ENCODE measurements around the gene INSIG1. TPM values are rescaled to one million over a fixed set of nuclear protein-coding genes. Genes with fewer than 3 reads are reported as not detected.
A peak's percentile ranks its signal among the peaks of the same experiment; 100 is the strongest.

The INSIG1 gene
- total RNA-seq, 1 donor from 2014 or later, result 197 TPM

DNA sequence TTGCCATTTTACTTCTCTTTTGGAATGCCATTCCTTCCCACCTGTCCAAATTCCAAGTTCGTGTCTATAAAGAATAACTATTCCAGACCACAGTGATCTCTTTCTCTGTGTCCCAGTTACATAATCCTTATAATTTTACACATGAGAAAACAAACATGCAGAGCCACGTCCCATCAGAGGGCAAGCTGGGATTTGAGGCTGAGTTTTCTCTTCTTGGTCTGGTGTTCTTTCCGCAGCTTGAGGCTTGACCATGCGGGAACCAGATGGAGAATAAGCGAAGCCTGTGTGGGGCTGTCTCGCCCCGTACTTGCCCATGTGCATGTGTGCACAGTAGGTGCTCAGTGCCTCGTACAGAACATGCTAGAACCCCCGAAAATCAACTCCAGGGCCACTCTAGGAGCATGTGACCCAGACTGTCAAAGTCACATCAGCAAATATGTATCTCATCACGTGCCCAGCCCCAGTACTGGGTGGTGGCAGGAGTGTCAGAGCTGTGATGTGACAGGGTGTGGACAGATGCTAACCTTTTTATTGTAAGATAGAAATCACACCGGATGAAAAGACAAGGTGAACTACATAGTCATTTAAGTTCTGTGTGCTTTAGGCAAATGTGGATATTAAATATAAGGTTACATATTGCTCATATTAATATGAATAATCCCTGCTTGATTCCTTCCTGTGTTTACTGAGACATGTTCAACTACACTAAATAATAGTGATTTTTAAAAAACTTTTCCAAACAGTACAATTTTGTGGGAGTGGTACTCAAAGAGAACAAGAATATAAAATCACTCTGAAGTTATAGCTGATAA is 3.2 kb downstream of the INSIG1 start:
- no peaks in the 10 kb centered on the region for H3K9me3 Mint-ChIP-seq
- H3K27ac Mint-ChIP-seq, result peak overlapping the region; percentile 20
- no peaks in the 10 kb centered on the region for H3K27me3 Mint-ChIP-seq (ENCODE audit: low read depth)
- H3K4me1 Mint-ChIP-seq (ENCODE audit: low read depth), result peaks cover 54% of the 10 kb centered on the region
- H3K4me3 Mint-ChIP-seq (ENCODE audit: low read depth), result peak overlapping the region; percentile 76
- H3K36me3 Mint-ChIP-seq (ENCODE audit: low read depth), result peaks cover 75% of the 10 kb centered on the region
- DNase-seq (ENCODE audit: low spot score), result no peak
- intact Hi-C loops (cut with micrococcal nuclease), result no loop called here

DNA sequence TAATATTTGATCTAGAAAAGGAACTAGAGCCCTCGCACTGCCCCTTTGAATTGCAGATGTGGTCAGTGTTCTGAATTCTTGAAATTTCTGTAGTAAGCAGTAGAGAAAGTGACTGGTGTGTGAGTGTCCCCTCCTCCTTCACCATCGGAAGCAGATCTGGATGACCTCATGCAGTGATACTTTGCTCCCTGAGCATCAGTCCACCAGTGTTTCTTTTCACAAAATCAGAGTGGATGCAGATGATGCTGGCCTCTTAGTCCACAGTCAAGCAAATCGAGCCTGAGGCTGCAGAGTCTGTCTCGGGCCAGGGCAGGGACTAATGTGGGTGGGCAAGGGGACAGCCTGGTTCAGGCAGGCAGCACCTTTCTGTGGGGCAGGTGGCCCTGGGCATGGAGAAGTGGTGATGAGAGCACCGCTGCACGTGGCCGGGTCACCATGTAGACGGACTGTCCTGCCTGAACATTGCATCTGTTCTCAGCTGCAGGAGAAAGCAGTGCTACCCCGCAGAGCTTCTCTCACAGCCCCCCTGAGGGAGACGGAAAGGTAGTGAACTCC is 5.4 kb downstream of the INSIG1 start:
- intact Hi-C loops (cut with micrococcal nuclease), result no loop called here
- peak overlapping the region; percentile 28 for H3K27ac Mint-ChIP-seq
- no peak for DNase-seq (ENCODE audit: low spot score)
- H3K4me3 Mint-ChIP-seq (ENCODE audit: low read depth), result no peak overlapping the region
- H3K4me1 Mint-ChIP-seq (ENCODE audit: low read depth), result peaks cover 51% of the 10 kb centered on the region
- peaks cover 90% of the 10 kb centered on the region for H3K36me3 Mint-ChIP-seq (ENCODE audit: low read depth)
- no peaks in the 10 kb centered on the region for H3K27me3 Mint-ChIP-seq (ENCODE audit: low read depth)
- no peaks in the 10 kb centered on the region for H3K9me3 Mint-ChIP-seq

DNA sequence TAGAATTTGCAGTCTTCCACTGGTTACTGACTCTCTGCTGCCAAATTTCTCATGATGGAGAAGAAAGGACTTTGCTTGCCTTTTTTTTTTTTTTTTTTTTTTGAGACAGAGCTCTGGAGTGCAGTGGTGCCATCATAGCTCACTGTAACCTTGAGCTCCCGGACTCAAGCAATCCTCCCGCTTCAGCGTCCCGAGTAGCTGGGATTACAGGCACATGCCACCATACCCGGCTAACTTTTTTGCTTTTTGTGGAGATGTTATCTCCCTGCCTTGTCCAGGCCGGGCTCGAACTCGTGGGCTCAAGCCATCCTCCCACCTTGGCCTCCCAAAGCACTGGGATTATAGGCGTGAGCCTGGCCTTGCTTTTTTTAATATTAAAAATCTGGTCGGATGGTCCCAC is 6.2 kb downstream of the INSIG1 start:
- peaks cover 93% of the 10 kb centered on the region for H3K36me3 Mint-ChIP-seq (ENCODE audit: low read depth)

DNA sequence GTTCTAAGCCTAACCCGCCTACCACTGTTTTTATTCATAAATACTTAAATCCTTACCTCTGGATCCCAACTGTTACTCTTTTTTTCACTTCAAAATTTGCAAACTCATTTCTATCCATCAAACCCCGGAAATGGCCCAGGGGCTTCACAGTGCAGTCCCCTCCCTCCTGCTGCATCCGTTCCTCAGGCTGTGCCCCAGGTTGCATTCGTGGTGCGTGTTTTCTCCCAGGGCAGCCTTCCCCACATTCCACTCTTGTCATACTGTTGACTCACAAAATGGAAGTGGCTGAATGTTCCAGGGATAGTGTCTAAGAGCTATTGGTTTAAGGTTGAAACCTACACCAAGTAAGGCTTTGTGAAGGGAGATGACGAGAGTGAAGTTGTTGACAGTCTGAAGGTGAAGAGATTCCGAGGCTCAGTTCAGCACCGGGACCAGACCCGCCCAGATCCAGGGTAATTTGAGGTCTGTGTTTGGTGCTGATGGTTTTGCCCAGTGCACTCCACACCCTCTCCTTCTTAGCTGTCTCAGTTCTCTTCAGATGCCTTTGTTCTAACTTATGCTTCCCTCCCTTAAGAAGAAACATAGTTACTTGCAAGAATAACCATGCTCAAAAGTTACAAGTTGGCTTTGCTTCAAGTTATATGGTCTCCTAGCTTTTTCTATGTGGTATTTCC is 7.7 kb downstream of the INSIG1 start:
- H3K27ac Mint-ChIP-seq, result peak overlapping the region; percentile 21
- peaks cover 46% of the 10 kb centered on the region for H3K4me1 Mint-ChIP-seq (ENCODE audit: low read depth)

More for the DNA sequence above, 6.2 kb downstream of the INSIG1 start:
- intact Hi-C loops (cut with micrococcal nuclease), result no loop called here
- Mint-ChIP-seq H3K27me3 (ENCODE audit: low read depth) (no peaks in the 10 kb centered on the region), H3K9me3 (no peaks in the 10 kb centered on the region), H3K4me3 (ENCODE audit: low read depth) (no peak overlapping the region), H3K4me1 (ENCODE audit: low read depth) (peaks cover 48% of the 10 kb centered on the region), H3K27ac (no peak overlapping the region)
- DNase-seq (ENCODE audit: low spot score), result no peak

DNA sequence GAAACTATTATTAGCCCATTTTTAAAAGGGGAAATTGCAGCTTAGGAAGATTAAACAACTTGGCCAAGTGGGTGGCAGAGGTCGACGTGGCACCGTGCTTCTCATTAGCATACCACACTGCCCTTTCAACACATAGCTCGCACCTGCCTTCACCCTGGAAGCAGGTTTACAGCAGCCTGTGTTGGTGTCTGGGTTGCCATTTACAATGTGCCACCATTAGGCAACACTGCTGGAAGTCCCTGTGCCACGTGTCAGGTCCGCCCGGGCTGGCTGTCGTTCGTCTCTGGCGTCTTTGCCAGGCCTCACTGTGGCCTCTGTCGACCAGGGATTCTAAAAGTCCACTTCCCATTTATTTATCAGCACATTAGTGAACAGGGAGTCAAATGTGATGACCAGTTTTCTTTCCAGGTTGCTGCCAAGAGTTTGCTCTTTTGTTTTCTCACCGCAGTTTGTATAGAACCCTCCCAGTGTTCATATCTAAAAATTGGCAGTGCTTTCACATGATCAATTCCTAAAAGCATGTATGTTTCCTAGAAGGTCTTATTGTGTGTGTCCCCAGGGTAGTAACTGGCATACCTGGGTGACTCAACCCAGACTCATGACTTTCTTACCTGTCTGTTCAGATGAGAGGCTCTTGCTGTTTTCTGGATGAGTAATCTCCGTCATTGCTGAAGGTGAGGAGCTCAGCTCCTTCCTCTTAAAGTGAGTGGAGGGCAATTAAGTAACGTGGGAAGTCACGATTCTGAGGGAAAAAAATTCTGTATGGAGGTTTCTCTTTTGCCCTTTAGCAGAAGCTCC is 9.2 kb downstream of the INSIG1 start:
- DNase-seq (ENCODE audit: low spot score), result no peak
- peaks cover 87% of the 10 kb centered on the region for H3K36me3 Mint-ChIP-seq (ENCODE audit: low read depth)
- H3K27ac Mint-ChIP-seq, result peak overlapping the region; percentile 57
- H3K27me3 Mint-ChIP-seq (ENCODE audit: low read depth), result no peaks in the 10 kb centered on the region
- peaks cover 33% of the 10 kb centered on the region for H3K4me1 Mint-ChIP-seq (ENCODE audit: low read depth)
- H3K4me3 Mint-ChIP-seq (ENCODE audit: low read depth), result no peak overlapping the region
- H3K9me3 Mint-ChIP-seq, result no peaks in the 10 kb centered on the region
- intact Hi-C loops (cut with micrococcal nuclease), result no loop called here

More for the DNA sequence above, 7.7 kb downstream of the INSIG1 start:
- no peak overlapping the region for H3K4me3 Mint-ChIP-seq (ENCODE audit: low read depth)
- no peaks in the 10 kb centered on the region for H3K9me3 Mint-ChIP-seq
- intact Hi-C loops (cut with micrococcal nuclease), result no loop called here
- no peaks in the 10 kb centered on the region for H3K27me3 Mint-ChIP-seq (ENCODE audit: low read depth)
- H3K36me3 Mint-ChIP-seq (ENCODE audit: low read depth), result peaks cover 93% of the 10 kb centered on the region
- DNase-seq (ENCODE audit: low spot score), result no peak

DNA sequence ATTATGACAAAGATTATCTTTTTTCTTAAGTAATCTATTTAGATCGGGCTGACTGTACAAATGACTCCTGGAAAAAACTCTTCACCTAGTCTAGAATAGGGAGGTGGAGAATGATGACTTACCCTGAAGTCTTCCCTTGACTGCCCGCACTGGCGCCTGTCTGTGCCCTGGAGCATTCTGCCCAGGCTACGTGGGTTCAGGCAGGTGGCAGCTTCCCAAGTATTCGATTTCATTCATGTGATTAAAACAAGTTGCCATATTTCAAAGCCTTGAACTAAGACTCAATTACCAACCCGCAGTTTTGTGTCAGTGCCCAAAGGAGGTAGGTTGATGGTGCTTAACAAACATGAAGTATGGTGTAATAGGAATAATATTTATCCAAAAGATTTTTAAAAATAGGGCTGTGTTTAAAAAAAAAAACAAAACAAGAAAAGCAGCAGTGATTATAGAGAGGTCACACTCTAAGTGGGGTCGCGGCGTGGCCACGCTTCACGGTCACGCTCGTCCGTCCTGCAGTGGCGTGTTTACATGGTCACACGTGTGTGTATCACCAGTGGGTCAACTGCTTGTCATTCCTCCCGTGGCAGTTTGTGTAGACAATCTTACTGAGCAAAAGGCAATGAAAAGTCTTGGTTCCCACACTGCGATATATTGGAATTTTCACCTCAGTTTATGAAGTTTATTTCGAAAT is 10.8 kb downstream of the INSIG1 start:
- Mint-ChIP-seq H3K4me3 (ENCODE audit: low read depth) (no peak overlapping the region), H3K9me3 (no peaks in the 10 kb centered on the region), H3K27ac (no peak overlapping the region), H3K27me3 (ENCODE audit: low read depth) (no peaks in the 10 kb centered on the region), H3K36me3 (ENCODE audit: low read depth) (peaks cover 81% of the 10 kb centered on the region), H3K4me1 (ENCODE audit: low read depth) (peaks cover 20% of the 10 kb centered on the region)
- DNase-seq (ENCODE audit: low spot score), result no peak
- intact Hi-C loops (cut with micrococcal nuclease), result no loop called here

DNA sequence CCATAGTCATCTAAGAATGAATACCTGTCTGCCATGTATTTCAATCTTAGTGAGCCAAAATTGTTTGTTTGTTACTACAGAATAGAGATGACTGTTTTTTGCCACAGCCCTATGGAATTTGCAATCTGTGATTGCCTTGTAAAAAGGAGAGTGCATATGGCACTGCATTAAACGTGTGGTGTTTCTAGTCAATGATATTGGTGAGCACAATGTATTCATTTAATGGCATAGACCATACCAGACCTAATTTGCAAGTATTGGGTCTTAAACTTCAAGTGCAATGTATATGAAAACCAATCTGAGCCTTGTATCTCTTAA is 11.3 kb downstream of the INSIG1 start:
- DNase-seq (ENCODE audit: low spot score), result no peak
- intact Hi-C loops (cut with micrococcal nuclease), result no loop called here
- no peaks in the 10 kb centered on the region for H3K27me3 Mint-ChIP-seq (ENCODE audit: low read depth)
- peaks cover 18% of the 10 kb centered on the region for H3K4me1 Mint-ChIP-seq (ENCODE audit: low read depth)
- H3K36me3 Mint-ChIP-seq (ENCODE audit: low read depth), result peaks cover 76% of the 10 kb centered on the region
- H3K9me3 Mint-ChIP-seq, result no peaks in the 10 kb centered on the region
- no peak overlapping the region for H3K4me3 Mint-ChIP-seq (ENCODE audit: low read depth)
- no peak overlapping the region for H3K27ac Mint-ChIP-seq

DNA sequence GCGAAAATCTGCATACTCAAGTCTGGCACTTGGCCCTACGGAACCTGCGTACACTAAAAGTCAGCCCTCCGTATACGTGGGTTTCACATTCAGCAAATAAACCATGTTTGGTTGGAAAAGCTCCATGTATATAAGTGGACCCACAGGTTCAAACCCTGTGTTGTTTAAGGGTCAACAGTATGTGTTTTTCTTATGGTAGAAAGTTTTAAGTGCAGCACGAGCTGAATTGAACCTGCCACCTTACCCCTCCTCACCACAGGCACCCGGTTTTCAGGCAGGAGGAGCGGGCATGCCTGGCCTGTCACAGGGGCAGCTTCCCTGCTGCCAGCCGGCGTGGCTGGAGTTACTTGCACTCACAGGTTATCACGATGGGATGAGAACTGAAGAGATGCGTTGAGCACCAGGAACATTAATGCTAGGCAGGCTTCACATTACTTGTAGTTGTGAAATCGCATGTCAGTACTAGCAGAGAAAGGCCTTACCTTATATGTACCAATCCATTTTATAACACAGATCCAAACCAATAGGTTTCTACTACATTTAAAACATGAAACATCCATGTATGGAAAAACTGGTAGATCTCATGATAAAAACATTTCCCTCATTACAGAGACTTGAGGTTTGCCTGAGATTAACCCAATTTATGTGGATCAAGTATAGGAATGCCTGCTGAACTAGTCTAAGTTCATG is 12.9 kb downstream of the INSIG1 start:
- no peak for DNase-seq (ENCODE audit: low spot score)
- intact Hi-C loops (cut with micrococcal nuclease), result no loop called here
- H3K27ac Mint-ChIP-seq, result no peak overlapping the region
- H3K4me3 Mint-ChIP-seq (ENCODE audit: low read depth), result no peak overlapping the region
- no peaks in the 10 kb centered on the region for H3K9me3 Mint-ChIP-seq
- H3K4me1 Mint-ChIP-seq (ENCODE audit: low read depth), result peaks cover 10% of the 10 kb centered on the region
- peaks cover 60% of the 10 kb centered on the region for H3K36me3 Mint-ChIP-seq (ENCODE audit: low read depth)
- no peaks in the 10 kb centered on the region for H3K27me3 Mint-ChIP-seq (ENCODE audit: low read depth)

DNA sequence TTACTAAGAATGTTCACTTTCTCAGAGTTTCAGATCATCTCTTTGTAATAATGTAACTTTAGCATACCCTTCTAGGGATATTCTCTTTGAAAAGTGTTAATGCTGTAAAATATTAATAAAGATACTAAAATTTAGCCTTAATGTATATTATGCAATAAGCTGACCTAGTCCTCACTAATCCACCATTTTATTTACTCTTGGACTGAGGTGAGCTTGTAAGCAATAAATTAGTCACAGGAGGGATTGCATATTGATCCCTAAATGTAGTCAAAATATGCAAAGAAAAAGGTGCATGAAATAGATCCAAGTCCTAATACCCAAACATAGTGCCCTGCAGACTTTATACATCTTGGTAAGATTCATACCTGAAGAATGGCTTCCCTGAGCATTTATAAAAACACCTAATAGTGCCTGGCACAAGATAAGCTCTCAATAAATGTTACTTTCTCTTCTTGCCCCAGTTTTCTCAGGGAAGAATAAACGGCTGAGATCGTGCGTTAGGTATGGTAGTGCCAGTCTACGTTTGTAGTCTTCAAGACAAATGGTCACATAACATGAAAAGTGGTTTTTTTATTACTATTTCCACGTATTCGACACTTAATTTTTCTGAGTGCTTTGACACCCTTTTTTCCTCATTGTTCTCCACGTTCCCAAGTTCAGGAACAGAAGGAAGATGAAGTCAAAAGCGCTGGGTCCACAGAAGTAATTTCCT is 14.3 kb downstream of the INSIG1 start:
- Mint-ChIP-seq H3K4me3 (ENCODE audit: low read depth) (no peak overlapping the region), H3K27me3 (ENCODE audit: low read depth) (peaks cover 2% of the 10 kb centered on the region), H3K36me3 (ENCODE audit: low read depth) (peaks cover 48% of the 10 kb centered on the region), H3K9me3 (no peaks in the 10 kb centered on the region), H3K4me1 (ENCODE audit: low read depth) (peaks cover 7% of the 10 kb centered on the region), H3K27ac (no peak overlapping the region)
- no peak for DNase-seq (ENCODE audit: low spot score)
- intact Hi-C loops (cut with micrococcal nuclease), result no loop called here

DNA sequence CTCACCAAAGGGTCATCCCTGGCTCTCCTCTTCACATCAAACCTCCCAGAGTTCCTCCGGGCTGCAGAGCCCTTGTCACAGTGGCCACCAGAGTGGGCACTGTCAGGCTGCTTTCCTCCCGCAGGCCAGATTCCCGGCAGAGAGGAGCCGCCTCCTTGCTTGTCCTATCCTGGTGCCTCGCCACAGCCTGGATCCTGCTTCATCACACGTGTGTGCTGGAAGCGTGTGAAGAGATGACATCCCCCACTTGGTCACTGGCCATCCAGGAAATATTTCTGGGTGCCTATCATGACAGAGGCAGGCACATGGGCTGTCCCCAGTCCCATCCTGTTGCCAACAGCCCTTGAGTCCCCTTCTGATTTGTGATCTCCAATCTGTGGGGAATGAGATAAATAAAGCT is 15.0 kb downstream of the INSIG1 start:
- Mint-ChIP-seq H3K27me3 (ENCODE audit: low read depth) (peaks cover 2% of the 10 kb centered on the region), H3K27ac (no peak overlapping the region)
- no peak for DNase-seq (ENCODE audit: low spot score)

DNA sequence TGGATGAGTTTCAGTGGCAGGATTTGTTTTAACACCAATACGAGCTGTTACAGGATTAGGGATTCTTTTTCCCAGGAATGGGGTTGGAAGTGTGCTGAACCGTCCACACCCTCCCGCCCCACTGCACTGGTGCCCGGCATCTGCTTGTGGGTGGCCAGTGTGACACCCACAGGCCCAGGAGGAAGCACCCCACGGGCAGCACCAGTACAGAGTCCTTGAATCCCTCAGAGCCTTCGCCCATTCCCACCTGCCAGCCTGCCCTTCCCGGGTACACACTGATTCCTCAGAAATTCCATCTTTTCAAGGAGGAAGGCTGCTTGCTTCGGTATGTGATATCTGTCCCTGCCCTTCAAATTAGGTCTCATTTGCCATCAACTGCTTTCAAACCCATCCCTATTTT is 15.4 kb downstream of the INSIG1 start:
- Mint-ChIP-seq H3K4me1 (ENCODE audit: low read depth) (peaks cover 3% of the 10 kb centered on the region), H3K27me3 (ENCODE audit: low read depth) (peaks cover 2% of the 10 kb centered on the region), H3K4me3 (ENCODE audit: low read depth) (no peak overlapping the region), H3K27ac (no peak overlapping the region), H3K36me3 (ENCODE audit: low read depth) (peaks cover 38% of the 10 kb centered on the region), H3K9me3 (no peaks in the 10 kb centered on the region)
- intact Hi-C loops (cut with micrococcal nuclease), result no loop called here
- no peak for DNase-seq (ENCODE audit: low spot score)

More for the DNA sequence above, 15.0 kb downstream of the INSIG1 start:
- intact Hi-C loops (cut with micrococcal nuclease), result no loop called here
- Mint-ChIP-seq H3K4me1 (ENCODE audit: low read depth) (peaks cover 3% of the 10 kb centered on the region), H3K36me3 (ENCODE audit: low read depth) (peaks cover 42% of the 10 kb centered on the region), H3K9me3 (no peaks in the 10 kb centered on the region), H3K4me3 (ENCODE audit: low read depth) (no peak overlapping the region)

Data from activated T-helper 2 cell treated with anti-CD3 and anti-CD28 coated beads, Interferon-gamma antibody, Interleukin-2, Interleukin-4, amounts not matched to agents 10 μg/mL and 5 μg/mL and 100 μg/mL, durations not matched to agents 14 hours and 24 hours and 36 hours (primary cell).